Heart right ventricle (tissue), 16 donors: ENCODE measurements around the gene UXS1. TPM values are rescaled to one million over a fixed set of nuclear protein-coding genes. Genes with fewer than 3 reads are reported as not detected.

Source experiments
- ATAC-seq, 8 donors: fragments of 200-7000 bp; cut with Tn5 transposase; one replicate each; pipeline ENCODE4 v1.9.1; 2020; ENCODE audit warnings: mild to moderate bottlenecking in 8 of 8, moderate library complexity in 8 of 8, moderate number of reproducible peaks in 1 of 8
- DNase-seq, 2 donors: peaks; one replicate each; pipeline ENCODE4 v3.0.0-alpha.2; 2020
- H3K27ac ChIP-seq, 10 donors: fragments of 200-600 bp; sonication (generic) in 2 of 10; one replicate each; pipeline versions ENCODE4 v1.5.0 to v1.8.0; 2020 to 2022; ENCODE audit warnings: mild to moderate bottlenecking in 3 of 10
- H3K27me3 ChIP-seq, 7 donors: fragments of 200-600 bp; one replicate each; pipeline ENCODE4 v1.8.0; 2021 to 2022; ENCODE audit warnings: mild to moderate bottlenecking in 2 of 7
- H3K36me3 ChIP-seq, 9 donors: fragments of 200-600 bp; sonication (generic) in 1 of 9; one replicate each; pipeline versions ENCODE4 v1.5.0 to v1.8.0; 2020 to 2022; ENCODE audit warnings: mild to moderate bottlenecking in 2 of 9
- H3K4me1 ChIP-seq, 9 donors: fragments of 200-600 bp; sonication (generic) in 1 of 9; one replicate each; pipeline versions ENCODE4 v1.5.0 to v1.8.0; 2020 to 2022; ENCODE audit warnings: mild to moderate bottlenecking in 4 of 9
- H3K4me3 ChIP-seq, 10 donors: fragments of 200-600 bp; sonication (generic) in 2 of 10; one replicate each; pipeline versions ENCODE4 v1.5.0 to v1.8.0; 2020 to 2022; ENCODE audit warnings: mild to moderate bottlenecking in 7 of 10, moderate library complexity in 2 of 10
- H3K9me3 ChIP-seq, 11 donors: fragments of 200-600 bp in 10 of 11; sonication (generic) in 2 of 11; one replicate each; pipeline versions ENCODE4 v1.5.0 to v1.8.0; 2013 to 2022; ENCODE audit warnings: mild to moderate bottlenecking in 2 of 11, control low read depth in 1 of 11, moderate library complexity in 1 of 11
- WGBS, 2 donors: extraction: QIAGEN DNeasy Blood & Tissue Kit; methylation state at CpG; one replicate each; pipeline ENCODE4 v1.1.7; 2013; ENCODE audit warnings: inconsistent platforms in 1 of 2; 5-methylcytosine and 5-hydroxymethylcytosine counted together
- intact Hi-C, 10 donors: fragments of 100-400 bp; cut with DNase I; formaldehyde crosslinking; loops; one replicate each; pipeline versions ENCODE4 v1.11.1 to v1.14.2; 2022
- polyA plus RNA-seq, 2 donors: library from polyadenylated mRNA; stranded (reverse); fragments of 200-250 nt; gene quantifications; one replicate each; pipeline ENCODE4 v1.2.3, GENCODE V29; 2013
- total RNA-seq, 10 donors: library from RNA; stranded (reverse); fragmentation: NEBNext Ultra II Directional in 3 of 10; extraction: Animal tissue kit (Norgen Biotek cat#: 25700) in 3 of 10; gene quantifications; one replicate each; pipeline versions ENCODE4 v1.2.1 to v1.2.4, GENCODE V29; 2021 to 2023
- TF ChIP-seq, protein P1 (sequence below), 9 donors: fragments of 200-600 bp; sonication (generic) in 2 of 9; IDR thresholded peaks; one replicate each; pipeline versions ENCODE4 v1.5.0 to v1.8.0; 2021 to 2022; ENCODE audit warnings: antibody characterized with exemption in 9 of 9, mild to moderate bottlenecking in 5 of 9, moderate library complexity in 1 of 9
- donor health status: Arrhythmogenic right ventricular cardiomyopathy.
- donor health status: ischemic (EF 13 %, LVEDD 7.1; RV severe dilation, severe dysfunction).
- donor health status: healthy with polysubstance abuse.
- donor health status: DM: no; HTN: yes; CAD: no.
- donor health status: DM: no; HTN: no; CAD: no.
- donor health status: ischemic (EF 25% LVEDD 6.9; RV normal size, moderate dysfunction).
- donor health status: ischemic (EF 25% LVEDD 5.7; RV mildly dilated, moderate dysfunction).
- donor health status: healthy.
- donor health status: DM: yes; HTN: yes; CAD: no.
- donor health status: Ischemic cardiomyopathy.
- donor health status: ischemic (EF 35%, LVEDD 5.7; RV mildly dilated, moderate dysfunction).
- donor health status: nonischemic (EF 11% LVEDD 7.7; RV severe dilation, severe dysfunction).
- donor health status: DM: yes; HTN: yes; CAD: no.
- donor health status: PGD.
- donor health status: ischemic (EF 29% LVEDD 5.4; RV normal size, mild dysfunction).
- donor health status: nonischemic (EF 23%, LVEDD 6.1; RV moderate dilation, normal function).

The UXS1 gene
- total and polyA plus RNA-seq, 12 donors: 7.1 to 35.0 (median 25.1) TPM

DNA sequence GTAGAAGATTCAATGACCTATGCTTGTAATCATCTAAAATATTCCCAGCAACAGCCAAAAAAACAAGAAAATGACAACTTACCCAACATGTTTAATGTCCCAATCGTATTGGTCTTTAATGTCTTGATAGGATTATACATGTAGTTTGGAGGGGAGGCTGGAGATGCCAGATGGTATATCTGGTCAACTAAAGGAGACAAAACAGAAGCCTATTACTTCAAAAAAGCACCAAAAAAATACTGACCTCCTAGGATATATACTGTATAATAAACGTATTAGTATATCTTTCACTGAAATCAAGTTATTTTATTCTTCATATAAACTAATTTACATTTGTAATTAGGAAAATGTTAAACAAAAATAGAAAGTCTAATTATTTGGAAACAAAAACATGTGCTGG, 64.5 kb downstream of the UXS1 start:
- Histone ChIP-seq H3K27ac (no peak overlapping the region), H3K4me3 (no peak overlapping the region), H3K4me1 (peaks cover 0 to 7% (median 0%) of the 10 kb centered on the region in 9 donors), H3K36me3 (peaks cover 0 to 33% (median 0%) of the 10 kb centered on the region in 9 donors), H3K27me3 (no peaks in the 10 kb centered on the region), H3K9me3 (no peaks in the 10 kb centered on the region)
- intact Hi-C loops: no loop called here
- TF ChIP-seq, protein P1, sequence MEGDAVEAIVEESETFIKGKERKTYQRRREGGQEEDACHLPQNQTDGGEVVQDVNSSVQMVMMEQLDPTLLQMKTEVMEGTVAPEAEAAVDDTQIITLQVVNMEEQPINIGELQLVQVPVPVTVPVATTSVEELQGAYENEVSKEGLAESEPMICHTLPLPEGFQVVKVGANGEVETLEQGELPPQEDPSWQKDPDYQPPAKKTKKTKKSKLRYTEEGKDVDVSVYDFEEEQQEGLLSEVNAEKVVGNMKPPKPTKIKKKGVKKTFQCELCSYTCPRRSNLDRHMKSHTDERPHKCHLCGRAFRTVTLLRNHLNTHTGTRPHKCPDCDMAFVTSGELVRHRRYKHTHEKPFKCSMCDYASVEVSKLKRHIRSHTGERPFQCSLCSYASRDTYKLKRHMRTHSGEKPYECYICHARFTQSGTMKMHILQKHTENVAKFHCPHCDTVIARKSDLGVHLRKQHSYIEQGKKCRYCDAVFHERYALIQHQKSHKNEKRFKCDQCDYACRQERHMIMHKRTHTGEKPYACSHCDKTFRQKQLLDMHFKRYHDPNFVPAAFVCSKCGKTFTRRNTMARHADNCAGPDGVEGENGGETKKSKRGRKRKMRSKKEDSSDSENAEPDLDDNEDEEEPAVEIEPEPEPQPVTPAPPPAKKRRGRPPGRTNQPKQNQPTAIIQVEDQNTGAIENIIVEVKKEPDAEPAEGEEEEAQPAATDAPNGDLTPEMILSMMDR (IDR thresholded peaks at IDR 0.05): no peak
- ATAC-seq: no peak
- DNase-seq: no peak
- WGBS, 2 donors: 91 to 94% methylated on average over 2 of the region's 2 CpGs

DNA sequence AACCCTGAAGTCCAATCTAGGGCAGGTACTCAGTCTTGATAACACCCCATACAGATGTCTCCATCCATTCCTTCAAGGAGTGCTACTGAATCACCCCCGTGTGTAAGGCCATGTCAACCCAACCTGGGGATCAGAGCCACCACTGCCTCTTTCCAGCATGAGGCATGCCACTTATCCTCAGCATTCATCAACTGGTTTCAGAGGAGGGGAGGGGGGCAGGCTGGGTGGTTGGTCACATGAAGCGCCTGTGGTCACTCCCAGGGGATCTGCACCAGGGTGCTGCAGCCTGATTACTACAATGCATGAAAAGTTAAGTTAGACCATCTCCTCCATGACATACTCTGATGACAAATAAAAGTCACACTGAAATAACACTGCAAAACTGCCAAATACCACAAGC, 65.0 kb downstream of the UXS1 start:
- ATAC-seq: no peak
- no peaks in the 10 kb centered on the region for H3K9me3 ChIP-seq
- 84 to 95% methylated on average over 2 of the region's 2 CpGs for WGBS, 2 donors
- TF ChIP-seq, protein P1 (IDR thresholded peaks at IDR 0.05): no peak
- intact Hi-C loops: no loop called here
- H3K27ac ChIP-seq: no peak overlapping the region
- H3K4me1 ChIP-seq: peaks cover 0 to 7% (median 0%) of the 10 kb centered on the region in 9 donors
- H3K27me3 ChIP-seq: no peaks in the 10 kb centered on the region
- DNase-seq: no peak
- H3K4me3 ChIP-seq: no peak overlapping the region
- H3K36me3 ChIP-seq: peaks cover 0 to 37% (median 0%) of the 10 kb centered on the region in 9 donors

GRCh38 chr2:106127776-106128268, 66.3 kb downstream of the UXS1 start:
- H3K27me3 ChIP-seq: no peaks in the 10 kb centered on the region
- no peak overlapping the region for H3K27ac ChIP-seq
- WGBS, 2 donors: 97% methylated on average over 10 of the region's 10 CpGs
- peaks cover 0 to 48% (median 0%) of the 10 kb centered on the region in 9 donors for H3K36me3 ChIP-seq
- ATAC-seq (no peak), DNase-seq (no peak)
- intact Hi-C loops: no loop called here
- H3K4me1 ChIP-seq: peaks cover 0 to 7% (median 0%) of the 10 kb centered on the region in 9 donors
- TF ChIP-seq, protein P1 (IDR thresholded peaks at IDR 0.05): no peak
- no peaks in the 10 kb centered on the region for H3K9me3 ChIP-seq
- H3K4me3 ChIP-seq: no peak overlapping the region

DNA sequence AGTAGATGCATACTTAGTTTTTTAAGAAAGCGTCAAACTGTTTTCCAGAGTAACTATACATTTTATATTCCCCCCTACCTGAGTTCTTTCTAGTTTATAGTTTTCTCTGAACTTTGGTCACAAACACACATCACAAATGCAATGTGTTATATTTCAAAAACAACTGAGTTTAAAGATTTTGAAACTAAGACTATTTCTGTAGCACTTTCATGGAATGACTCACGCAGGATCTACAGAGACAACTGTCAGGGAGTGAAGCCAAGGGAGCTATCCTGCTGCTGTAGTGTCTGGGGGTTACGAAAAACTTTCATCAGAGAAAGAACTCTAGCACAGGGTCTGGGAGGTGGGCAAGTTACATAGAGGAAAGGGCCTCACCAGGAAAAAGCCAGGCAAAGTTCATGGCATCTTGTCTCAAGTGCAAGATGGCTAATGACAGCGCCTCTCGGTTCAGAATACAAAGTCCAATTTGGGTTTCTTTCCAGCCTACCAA, 66.8 kb downstream of the UXS1 start:
- peaks cover 0 to 53% (median 5%) of the 10 kb centered on the region in 9 donors for H3K36me3 ChIP-seq
- H3K9me3 ChIP-seq: no peaks in the 10 kb centered on the region
- no peaks in the 10 kb centered on the region for H3K27me3 ChIP-seq
- no peak for DNase-seq
- peaks cover 0 to 7% (median 0%) of the 10 kb centered on the region in 9 donors for H3K4me1 ChIP-seq
- ATAC-seq: no peak
- intact Hi-C loops: no loop called here
- TF ChIP-seq, protein P1 (IDR thresholded peaks at IDR 0.05): no peak
- H3K4me3 ChIP-seq: no peak overlapping the region
- WGBS, 2 donors: 95 to 96% methylated on average over 5 of the region's 5 CpGs
- no peak overlapping the region for H3K27ac ChIP-seq
